ENCODE measurements around the gene SNX20.

DNA sequence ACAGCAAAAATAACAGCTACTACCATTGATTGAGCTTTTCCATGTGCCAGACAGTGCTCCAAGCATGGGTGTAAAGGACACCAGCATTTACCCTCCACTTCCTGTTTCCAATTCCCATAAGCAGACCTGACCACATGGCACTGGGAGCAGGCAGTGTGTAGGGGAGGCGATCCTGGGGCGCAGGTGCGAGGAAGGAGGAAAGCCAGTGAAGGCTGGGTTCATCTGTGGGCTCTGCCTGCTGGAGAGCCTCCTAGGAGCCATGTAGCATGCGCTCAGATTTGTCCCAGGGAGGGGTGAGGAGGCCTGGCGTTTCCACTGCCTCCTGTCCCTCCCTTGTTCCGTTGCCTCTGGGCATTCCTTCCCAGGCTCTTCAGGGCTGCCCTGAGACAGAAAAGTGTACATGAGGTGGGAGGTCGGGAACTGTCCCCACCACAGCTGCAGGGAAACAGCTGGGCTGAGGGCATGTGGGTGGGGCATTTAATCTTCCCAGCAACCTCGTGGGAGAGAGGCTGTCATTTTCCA lies 56.6 kb downstream of the SNX20 start:
- TF ChIP-seq POLR2A (IDR thresholded peaks at IDR 0.05) = no peak
- TF ChIP-seq, protein P1, sequence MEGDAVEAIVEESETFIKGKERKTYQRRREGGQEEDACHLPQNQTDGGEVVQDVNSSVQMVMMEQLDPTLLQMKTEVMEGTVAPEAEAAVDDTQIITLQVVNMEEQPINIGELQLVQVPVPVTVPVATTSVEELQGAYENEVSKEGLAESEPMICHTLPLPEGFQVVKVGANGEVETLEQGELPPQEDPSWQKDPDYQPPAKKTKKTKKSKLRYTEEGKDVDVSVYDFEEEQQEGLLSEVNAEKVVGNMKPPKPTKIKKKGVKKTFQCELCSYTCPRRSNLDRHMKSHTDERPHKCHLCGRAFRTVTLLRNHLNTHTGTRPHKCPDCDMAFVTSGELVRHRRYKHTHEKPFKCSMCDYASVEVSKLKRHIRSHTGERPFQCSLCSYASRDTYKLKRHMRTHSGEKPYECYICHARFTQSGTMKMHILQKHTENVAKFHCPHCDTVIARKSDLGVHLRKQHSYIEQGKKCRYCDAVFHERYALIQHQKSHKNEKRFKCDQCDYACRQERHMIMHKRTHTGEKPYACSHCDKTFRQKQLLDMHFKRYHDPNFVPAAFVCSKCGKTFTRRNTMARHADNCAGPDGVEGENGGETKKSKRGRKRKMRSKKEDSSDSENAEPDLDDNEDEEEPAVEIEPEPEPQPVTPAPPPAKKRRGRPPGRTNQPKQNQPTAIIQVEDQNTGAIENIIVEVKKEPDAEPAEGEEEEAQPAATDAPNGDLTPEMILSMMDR (IDR thresholded peaks at IDR 0.05) = no peak

All from ovary (tissue), 3 donors.